ENCODE results near the gene ZNF330.

DNA sequence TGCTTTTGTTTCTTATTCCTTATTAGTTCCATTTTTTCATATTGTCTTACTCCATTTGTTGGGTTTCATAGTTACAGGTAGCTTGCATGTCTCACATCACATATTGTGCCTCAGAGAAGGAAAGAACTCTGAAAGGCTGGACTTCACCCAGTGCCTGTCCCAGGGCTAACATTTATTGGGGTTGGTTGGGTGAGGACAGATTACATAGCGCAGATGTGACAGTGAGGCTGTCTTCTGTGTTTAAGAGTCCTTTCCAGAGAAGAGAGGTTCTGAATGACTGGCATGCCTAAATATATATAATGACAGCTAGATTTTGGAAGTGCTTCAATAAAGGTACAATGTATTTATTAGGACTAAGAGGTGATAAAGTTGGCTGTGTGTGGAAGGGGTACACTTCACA lies 2.7 kb downstream of the ZNF330 start:
- no peak for TF ChIP-seq JUND (IDR thresholded peaks at IDR 0.05)
- no peak for TF ChIP-seq EP300 (IDR thresholded peaks at IDR 0.05; ENCODE audit: borderline replicate concordance in 1 of 2, low read depth in 1 of 2, low read length in 1 of 2)
- TF ChIP-seq, protein P1, sequence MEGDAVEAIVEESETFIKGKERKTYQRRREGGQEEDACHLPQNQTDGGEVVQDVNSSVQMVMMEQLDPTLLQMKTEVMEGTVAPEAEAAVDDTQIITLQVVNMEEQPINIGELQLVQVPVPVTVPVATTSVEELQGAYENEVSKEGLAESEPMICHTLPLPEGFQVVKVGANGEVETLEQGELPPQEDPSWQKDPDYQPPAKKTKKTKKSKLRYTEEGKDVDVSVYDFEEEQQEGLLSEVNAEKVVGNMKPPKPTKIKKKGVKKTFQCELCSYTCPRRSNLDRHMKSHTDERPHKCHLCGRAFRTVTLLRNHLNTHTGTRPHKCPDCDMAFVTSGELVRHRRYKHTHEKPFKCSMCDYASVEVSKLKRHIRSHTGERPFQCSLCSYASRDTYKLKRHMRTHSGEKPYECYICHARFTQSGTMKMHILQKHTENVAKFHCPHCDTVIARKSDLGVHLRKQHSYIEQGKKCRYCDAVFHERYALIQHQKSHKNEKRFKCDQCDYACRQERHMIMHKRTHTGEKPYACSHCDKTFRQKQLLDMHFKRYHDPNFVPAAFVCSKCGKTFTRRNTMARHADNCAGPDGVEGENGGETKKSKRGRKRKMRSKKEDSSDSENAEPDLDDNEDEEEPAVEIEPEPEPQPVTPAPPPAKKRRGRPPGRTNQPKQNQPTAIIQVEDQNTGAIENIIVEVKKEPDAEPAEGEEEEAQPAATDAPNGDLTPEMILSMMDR (IDR thresholded peaks at IDR 0.05): no peak
- TF ChIP-seq RFX5 (IDR thresholded peaks at IDR 0.05; ENCODE audit: low read length): no peak
- no peak for TF ChIP-seq ELF1 (IDR thresholded peaks at IDR 0.05)
- TF ChIP-seq POLR2AphosphoS5 (IDR thresholded peaks at IDR 0.05; ENCODE audit: low read depth, low read length): no peak
- TF ChIP-seq NRF1 (IDR thresholded peaks at IDR 0.05; ENCODE audit: low read depth, low read length): no peak
- TF ChIP-seq TAF1 (IDR thresholded peaks at IDR 0.05; ENCODE audit: borderline replicate concordance, low read depth, low read length): no peak
- TF ChIP-seq NFIC (IDR thresholded peaks at IDR 0.05; ENCODE audit: borderline replicate concordance): no peak
- no peak for TF ChIP-seq TCF12 (IDR thresholded peaks at IDR 0.05)
- TF ChIP-seq, protein P2, sequence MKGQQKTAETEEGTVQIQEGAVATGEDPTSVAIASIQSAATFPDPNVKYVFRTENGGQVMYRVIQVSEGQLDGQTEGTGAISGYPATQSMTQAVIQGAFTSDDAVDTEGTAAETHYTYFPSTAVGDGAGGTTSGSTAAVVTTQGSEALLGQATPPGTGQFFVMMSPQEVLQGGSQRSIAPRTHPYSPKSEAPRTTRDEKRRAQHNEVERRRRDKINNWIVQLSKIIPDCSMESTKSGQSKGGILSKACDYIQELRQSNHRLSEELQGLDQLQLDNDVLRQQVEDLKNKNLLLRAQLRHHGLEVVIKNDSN (IDR thresholded peaks at IDR 0.05; ENCODE audit: borderline replicate concordance, low read depth): no peak
